ENCODE measurements around the gene MYLK2.
"Not testable (repeated sequence)": the region's sequence is repeated elsewhere in the genome, so short reads cannot be mapped to it uniquely, and the experiment has no call there.

MYLK2 gene

DNA sequence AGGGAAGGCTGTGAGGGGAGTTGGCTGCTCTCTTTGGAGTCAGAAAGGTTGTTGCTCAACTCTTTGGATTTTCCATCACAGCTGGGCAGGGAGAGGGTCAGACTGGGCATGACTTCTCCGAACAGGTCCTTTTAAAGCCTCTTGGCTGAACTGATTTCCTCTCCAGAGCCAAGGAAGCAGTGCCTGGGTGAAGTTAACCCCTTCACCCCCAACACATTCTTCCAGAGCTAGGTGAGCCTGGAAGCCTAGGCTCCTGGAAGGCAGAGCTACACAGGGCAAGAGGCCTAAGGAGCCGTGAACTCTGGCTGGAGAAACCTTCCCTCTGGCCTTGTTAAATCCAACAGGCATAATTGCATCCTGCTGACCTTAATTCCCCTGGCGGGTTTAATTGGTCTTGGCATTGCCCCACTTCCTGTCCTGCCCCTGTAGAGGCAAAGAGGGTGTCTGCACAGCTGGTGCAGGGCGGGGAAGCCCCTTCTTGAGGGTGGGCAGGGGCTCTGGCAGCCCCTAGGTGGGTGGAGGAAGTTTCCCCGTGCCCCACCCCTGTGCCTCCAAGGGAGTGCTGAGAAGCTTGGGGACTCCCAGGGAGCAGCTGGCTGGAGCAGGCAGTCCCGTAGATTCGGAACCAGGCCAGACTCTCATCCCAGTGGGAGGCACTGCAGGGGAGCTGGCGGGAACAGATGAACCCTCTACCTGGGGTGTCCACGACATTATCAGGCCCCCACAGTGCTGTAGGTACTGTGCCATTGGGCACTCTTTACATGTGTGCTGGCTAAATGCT is 3.6 kb upstream of the MYLK2 start:
- peak; percentile 41 for DNase-seq (ENCODE audit: low read depth)

DNA sequence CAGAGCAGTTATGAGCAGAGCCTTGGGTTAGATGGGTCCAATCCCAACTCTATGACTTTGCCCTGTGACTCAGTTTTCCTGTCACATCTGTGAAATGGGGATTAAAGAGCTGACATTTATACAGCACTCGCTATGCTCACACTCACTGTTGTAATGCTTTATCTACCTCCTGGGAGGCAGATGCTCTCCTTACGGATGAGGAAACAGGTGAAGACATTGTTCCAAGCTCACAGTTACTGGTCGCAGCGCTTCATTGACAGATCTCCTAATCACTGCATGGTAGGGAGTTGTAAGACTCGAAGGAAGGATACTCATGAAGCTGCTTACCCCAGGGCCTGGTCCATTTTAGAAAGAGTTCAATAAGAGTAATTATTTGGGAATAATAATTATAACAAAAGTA is 2.9 kb upstream of the MYLK2 start:
- no peak for DNase-seq (ENCODE audit: low read depth)

DNA sequence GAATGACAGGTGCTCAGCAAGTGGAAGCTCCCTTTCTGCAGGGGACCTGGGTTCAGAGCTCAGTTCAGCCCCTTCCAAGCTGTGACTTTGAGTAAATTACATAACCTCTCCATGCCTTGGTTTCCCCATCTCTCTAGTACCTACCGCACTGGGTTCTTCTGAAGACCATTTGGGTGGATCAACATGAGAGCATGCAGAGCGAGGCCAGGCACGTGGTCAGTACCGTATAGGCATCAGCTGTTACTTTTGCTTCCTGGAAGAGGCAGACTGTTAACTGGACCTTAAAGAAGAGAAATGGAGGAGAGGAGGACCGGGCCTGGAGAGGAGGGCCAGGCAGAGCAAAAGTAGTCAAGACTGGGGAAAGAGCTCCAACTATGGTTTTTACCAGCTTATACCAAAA is 1.7 kb upstream of the MYLK2 start:
- no peak for DNase-seq (ENCODE audit: low read depth)

DNA sequence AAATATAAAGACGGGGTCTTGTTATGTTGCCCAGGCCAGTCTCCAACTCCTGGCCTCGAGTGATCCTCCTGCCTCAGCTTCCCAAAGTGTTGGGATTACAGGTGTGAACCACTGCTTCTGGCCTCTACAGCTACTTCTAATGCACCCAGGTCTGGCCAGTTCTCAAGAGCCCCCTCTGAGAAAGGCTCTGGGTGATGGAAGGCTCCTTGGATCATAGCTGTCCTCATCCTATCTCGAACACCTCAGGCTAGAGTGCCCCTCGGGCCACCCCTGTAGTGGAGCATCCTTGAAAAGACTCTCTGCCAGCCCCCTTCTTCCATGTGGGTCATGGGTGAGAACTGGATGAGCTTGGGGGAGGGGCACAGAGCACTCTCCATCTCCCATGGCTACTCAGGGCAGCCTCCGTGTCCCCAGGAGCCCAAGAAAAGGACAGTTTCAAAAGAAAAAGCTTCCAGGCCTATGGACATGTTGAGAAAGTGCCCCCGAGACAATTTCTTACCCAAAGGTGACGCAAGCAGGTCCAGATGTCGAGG is 714 bp upstream of the MYLK2 start:
- DNase-seq (ENCODE audit: low read depth), result no peak

DNA sequence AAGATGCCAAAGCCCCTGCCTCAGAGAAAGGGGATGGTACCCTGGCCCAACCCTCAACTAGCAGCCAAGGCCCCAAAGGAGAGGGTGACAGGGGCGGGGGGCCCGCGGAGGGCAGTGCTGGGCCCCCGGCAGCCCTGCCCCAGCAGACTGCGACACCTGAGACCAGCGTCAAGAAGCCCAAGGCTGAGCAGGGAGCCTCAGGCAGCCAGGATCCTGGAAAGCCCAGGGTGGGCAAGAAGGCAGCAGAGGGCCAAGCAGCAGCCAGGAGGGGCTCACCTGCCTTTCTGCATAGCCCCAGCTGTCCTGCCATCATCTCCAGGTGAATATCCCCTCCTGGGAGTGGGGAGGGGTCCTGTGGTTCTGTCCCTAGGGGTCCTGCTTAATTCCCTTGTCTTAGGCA is 1.1 kb downstream of the MYLK2 start:
- no peak for DNase-seq (ENCODE audit: low read depth)

DNA sequence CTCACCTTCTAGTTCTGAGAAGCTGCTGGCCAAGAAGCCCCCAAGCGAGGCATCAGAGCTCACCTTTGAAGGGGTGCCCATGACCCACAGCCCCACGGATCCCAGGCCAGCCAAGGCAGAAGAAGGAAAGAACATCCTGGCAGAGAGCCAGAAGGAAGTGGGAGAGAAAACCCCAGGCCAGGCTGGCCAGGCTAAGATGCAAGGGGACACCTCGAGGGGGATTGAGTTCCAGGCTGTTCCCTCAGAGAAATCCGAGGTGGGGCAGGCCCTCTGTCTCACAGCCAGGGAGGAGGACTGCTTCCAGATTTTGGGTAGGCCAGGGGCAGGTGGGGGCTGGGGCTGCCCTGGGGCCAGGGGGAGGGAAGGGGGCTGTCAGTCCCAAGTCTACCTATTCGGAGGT is 2.3 kb downstream of the MYLK2 start:
- no peak for DNase-seq (ENCODE audit: low read depth)

DNA sequence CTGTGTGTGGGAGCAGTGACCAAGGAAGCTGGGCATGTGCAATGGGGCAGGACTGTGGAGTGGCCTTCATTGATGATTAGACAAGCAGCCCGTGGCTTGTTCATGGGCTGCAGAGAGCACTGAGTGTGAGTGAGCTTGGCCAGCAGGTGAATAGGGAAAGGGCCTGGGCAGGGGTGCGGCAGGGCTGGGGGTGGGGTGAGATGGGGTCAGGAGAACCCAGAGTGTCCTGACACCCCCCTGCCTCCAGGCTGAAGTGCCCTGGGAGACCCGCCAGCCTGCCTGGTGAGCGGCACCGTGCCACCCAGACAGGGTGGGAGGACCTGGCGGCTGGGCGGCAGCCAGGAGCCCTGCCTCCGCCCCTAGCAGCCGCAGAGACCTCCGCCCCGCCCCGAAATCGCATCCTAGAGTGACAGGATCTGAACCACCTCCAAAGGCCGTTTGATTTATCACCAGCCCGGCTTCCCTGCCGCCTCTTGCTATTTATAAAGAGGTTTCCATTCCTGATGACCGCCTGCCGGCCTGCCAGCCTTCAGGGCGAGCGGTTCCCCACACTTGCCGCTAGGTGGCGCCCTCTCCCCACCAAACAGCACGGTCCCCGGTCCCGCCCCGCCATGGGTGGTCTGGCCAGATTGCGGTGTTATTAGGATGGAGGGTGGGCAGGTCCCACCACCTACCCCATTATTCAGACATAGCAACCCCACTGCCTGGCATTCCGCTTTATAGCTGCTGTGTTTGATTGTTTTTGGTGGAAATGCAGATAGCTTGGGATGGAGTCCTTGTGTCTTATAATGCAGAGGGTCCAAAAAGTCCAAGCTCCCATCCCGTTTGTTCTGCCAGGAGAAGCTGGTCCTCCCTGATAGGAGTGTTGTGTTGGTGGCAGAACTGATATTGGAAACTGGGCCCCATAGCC is 3.5 kb downstream of the MYLK2 start:
- peak; percentile 80 for DNase-seq (ENCODE audit: low read depth)

DNA sequence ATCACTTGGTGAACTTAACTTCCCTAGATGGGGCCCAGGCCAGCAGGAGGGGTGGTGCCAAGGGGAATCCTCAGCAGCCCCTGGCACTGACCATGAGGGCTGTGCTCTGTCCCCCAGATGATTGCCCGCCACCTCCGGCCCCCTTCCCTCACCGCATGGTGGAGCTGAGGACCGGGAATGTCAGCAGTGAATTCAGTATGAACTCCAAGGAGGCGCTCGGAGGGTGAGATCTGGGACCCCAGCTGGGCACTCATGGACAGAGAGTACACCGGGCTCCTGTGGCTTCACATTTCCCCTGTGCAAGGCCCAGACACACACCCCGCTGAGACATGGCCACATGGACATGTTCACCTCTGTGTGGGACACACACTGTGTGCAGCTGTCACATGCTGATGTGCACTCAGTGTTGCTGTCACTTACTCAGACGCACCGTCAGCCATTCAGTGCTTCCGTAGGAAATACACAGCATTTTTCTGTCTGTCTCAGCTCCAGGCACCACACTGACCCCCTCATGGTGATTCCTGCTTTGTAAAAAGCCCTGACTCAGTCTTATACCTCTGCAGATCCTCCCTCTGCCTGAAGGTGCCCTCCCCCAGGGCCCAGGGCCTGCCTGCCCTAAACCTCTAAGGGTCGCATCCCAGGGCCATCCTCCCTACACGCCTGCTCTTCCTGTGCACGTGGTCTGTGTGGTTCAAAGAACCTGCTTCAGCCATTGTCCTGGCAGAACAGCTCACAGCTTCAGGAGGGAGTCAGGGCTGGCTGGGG is 4.4 kb downstream of the MYLK2 start:
- peak; percentile 31 for DNase-seq (ENCODE audit: low read depth)

DNA sequence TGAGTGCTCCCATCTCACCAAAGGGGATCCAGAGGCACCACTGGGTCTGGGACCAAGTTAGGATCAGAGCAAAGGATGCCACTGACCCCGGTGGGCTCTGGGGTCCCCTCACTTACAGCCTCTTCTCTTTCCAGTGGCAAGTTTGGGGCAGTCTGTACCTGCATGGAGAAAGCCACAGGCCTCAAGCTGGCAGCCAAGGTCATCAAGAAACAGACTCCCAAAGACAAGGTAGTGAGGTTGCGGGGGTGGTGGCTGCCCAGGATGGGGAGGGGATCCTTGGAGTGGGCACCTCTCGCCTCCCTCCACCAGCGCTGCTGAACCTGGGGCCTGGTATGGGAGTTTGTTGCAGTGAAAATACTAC is 4.9 kb downstream of the MYLK2 start:
- DNase-seq (ENCODE audit: low read depth), result no peak

DNA sequence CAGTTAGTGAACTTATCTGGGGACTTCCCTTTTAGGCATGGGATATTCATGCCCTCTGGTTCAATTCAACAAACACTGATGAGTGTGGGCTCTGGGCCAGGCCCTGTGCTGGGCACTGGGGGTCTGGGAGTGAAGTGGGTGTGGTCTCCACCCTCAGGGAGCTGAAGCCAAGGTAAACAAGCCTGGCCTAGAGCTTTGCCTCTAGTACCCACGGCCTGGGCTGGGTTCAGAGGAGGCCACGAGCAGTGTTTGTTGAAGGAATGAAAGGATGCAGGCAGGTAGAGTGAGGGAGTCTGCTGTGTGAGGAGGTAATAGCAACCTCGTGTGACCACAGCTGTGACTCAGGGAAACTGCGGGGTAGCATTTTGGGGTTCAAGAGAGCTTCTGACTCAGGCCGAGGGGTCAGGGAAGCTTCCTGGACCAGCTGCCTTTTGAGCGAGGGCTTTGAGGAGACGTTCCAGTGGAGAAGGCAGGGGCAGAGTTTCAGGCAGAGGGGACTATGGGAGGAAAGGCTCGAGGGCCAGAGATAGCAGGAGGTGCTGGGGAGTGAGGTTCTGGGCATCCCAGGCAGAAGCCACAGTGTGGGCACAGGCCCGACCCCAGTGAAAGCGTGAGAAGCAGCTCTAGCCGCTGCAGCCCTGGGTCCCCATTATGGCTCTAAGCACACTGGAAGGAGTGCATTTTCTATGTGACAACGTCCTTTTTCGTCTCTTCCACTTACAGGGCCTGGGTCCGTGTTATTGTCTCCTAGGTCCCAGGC is 5.6 kb downstream of the MYLK2 start:
- DNase-seq (ENCODE audit: low read depth), result no peak

DNA sequence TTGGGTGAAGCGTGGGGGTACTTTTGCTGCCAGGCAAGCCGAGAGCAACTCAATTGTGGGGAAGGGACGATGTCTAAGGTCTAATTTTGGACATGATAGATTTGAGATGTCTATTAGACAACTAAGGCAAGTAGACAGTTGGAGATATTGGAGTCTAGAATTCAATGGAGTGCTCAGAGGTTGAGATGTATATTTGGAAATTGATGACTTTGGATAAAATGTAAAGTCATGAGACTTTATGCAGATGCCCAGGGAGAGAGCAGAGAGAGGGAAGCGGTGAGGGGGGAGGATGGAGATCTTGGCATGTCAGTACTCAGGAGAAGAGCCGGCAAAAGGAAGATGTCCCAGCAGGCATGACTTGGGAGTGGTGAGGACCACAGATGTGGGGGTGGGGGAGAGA is 6.9 kb downstream of the MYLK2 start:
- no peak for DNase-seq (ENCODE audit: low read depth)

DNA sequence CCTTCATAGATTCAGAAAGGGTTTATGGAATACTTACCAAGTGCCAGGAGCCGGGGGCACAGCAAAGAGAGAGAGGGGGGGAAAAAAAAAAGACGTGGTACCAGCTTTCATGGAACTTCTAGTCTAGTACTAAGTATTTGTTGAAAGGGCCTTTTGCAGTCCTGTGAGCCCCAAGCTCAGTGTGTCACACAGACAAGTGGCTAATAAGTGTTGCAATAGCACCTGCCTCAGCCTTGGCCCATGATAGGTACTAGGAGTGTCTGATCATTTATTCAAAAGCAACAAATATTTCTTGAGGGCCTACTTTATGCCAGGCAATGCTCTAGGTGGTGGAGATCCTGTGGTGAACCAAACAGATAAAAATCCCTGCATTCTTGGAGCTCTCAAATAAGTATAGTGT is 7.9 kb downstream of the MYLK2 start:
- DNase-seq (ENCODE audit: low read depth), result no peak

DNA sequence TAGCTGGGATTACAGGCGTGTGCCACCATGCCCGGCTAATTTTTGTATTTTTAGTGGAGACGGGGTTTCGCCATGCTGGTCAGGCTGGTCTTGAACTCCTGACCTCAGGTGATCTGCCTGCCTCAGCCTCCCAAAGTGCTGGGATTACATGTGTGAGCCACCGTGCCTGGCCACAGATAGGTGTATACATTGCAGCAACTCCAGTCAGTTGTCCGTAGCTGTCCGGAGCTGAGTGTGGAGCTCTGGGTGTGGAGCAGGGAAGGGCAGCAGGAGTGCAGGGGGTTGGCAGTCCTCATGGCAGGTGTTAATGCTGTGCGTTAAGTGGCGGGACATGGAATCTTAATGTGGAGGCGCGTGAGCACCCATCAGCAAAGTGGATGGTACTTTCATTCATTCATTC is 8.9 kb downstream of the MYLK2 start:
- DNase-seq (ENCODE audit: low read depth), result not testable (repeated sequence)

DNA sequence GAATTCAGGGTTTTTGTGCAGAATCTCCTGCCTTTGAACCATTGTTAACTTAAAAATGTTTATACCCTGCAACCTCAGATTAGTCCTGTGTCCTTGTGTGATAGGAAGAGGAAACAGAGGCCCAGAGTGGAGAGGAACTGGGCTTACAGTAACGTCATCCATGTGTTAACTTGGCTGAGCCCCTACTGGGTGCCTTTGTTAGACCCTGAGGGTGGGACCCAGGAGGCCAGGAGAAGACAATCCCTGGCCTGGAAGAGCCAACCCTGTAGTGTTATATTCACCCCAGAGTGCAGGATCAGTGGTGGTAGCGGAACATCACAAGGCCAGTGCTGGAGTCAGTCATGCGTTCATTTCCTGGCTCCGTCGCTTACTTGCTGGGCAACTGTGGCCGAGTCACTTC is 10.6 kb downstream of the MYLK2 start:
- no peak for DNase-seq (ENCODE audit: low read depth)

DNA sequence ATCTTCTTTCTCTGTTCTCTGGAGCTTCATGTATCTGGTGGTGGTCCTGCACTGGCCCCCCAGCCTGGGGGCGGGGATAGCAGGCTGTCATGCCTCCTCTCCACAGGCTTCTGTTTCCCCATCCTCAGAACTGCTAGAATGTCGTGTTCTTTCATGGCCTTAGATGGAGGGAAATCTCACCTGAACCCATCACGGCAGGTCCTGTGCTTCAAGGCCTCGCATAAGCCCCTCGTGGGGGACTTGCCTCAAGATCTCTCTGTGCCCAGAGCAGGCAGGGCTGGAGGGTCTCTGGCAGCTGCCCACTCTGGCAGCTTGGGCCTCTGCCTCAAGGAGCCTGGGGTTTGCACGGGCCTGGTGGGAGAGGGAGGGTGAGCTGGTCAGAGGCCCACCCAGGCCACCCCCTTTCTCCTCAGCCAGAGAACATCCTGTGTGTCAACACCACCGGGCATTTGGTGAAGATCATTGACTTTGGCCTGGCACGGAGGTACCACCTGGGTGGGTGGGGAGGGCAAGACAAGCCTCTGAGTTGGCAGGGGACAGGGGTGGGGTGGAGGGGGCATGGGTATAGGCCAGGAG is 11.3 kb downstream of the MYLK2 start:
- DNase-seq (ENCODE audit: low read depth), result no peak

DNA sequence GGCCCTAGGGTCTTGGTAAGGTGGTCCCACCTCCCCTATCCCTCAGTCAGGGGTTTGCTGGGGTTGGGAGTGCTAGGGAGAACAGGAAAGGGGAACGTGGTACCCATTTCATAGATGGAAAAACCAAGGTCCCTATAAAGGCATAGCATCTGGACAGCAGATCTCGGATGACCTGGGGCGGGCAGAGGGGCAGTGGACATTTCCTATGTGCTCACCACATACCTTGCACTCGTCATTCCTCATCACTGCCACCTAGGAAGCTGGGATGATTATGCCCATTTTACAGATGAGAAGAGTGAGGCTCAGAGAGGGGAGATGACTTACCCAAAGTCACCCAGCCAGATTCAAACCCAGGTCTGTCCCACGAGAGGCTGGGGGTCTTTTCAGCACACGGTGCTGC is 12.1 kb downstream of the MYLK2 start:
- no peak for DNase-seq (ENCODE audit: low read depth)

DNA sequence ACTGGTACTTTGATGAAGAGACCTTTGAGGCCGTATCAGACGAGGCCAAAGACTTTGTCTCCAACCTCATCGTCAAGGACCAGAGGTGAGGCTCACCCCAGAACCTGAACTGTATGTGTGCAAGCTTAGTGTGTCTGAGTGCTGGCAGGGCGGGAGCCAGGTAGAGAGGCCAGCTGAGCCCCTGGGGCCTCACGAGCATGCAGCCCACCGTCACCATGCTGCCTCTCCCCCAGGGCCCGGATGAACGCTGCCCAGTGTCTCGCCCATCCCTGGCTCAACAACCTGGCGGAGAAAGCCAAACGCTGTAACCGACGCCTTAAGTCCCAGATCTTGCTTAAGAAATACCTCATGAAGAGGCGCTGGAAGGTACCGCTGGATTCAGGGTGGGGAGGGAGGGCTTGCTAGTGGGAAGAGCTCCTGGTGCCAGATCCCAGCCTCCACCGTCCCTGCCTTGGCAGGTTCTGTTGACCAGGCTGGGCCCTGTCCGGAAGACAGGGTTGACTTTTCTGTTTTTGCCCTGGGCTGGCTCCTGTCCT is 12.7 kb downstream of the MYLK2 start:
- no peak for DNase-seq (ENCODE audit: low read depth)

DNA sequence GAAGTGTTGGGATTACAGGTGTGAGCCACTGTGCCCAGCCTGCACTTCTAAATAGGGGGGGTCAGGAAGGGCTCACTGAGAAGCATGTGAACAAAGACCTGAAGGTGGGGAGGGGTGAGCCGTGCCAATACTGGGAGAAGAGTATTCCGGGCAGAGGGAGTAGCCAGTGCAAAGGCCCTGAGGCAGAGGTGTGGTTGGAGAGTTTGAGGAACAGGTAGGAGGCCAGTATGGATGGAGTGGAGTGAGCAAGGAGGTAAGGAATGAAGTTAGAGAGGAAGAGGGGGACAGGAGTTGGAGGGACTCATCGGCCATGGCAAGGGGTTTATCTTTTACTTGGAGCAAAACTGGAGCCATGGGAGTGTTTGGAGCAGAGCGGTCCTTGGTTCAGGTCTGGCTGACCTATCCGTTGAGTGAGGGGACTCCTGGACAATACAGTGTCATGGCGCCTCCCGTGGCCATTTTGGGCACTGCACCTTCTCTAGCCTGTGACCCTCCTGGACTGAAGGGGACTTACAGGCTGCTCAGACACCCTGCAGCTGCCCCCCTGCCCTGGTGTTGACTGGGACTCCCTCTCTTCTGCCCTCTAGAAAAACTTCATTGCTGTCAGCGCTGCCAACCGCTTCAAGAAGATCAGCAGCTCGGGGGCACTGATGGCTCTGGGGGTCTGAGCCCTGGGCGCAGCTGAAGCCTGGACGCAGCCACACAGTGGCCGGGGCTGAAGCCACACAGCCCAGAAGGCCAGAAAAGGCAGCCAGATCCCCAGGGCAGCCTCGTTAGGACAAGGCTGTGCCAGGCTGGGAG is 14.2 kb downstream of the MYLK2 start:
- peak; percentile 50 for DNase-seq (ENCODE audit: low read depth)

DNA sequence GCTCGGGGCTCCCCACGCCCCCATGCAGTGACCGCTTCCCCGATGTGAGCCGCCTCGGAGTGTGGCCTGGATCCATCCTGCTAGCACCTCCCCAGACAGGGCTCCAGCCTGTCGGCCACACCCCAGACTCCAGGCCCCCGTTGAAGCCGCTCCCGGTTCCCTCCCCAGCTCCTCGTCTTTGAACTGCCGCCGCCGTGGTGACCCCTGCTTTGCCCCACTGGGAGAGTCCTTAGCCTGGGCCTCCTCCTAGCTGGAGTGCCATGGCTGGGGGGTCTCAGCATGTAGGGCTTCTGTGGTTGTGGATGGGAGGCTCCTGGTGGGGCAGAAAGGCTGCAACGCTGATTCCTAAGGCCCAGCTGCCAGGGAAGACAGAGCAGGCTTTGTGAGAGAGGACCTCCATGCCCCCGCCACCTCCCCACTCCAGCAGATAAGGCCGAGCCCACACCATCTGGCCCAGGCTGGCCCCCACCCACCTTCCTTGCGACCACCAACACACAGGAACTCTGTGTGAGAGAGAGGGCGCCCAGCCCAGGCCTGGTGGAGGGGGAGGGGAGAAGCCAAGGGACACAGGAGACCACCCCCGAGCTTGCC is 14.9 kb downstream of the MYLK2 start:
- no peak for DNase-seq (ENCODE audit: low read depth)

DNA sequence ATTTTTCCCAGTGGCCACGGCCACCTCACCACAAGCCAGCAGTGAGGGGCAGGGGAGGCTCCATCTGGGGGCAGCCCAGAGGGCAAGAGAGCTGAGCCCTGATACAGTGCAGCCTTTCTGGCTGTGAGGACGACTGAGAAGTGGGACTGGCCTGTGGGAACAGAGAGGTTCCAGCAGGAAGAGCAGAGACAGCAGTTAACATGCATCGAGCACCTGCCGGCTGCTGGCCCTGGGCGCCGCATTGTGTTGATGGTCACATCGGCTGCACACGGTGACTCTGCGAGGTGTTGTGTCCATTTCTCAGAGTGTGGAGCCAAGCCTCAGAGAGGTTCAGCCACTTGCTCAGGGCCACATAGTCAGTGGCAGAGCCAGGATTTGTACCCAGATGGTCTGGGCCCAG is 16.4 kb downstream of the MYLK2 start:
- DNase-seq (ENCODE audit: low read depth), result no peak
